GM12878 (cell line): ENCODE results near the gene CDC27. TPM values are rescaled to one million over a fixed set of nuclear protein-coding genes. Genes with fewer than 3 reads are reported as not detected.

ENCODE experiments used
- BACH1 ChIP-seq: fragments of 450-650 bp; IDR thresholded peaks from 2 replicates; pipeline ENCODE4 v1.6.1; 2017; ENCODE audit warnings: mild to moderate bottlenecking, borderline replicate concordance
- CHD1 ChIP-seq: IDR thresholded peaks from 2 replicates; pipeline ENCODE4 v1.6.1; 2012; ENCODE audit warnings: low read depth, low read length, improper control_type of control experiment
- CHD2 ChIP-seq: IDR thresholded peaks from 2 replicates; pipeline ENCODE4 v1.6.1; 2011; ENCODE audit warnings: low read depth, low read length, improper control_type of control experiment, borderline replicate concordance
- CREB1 ChIP-seq: IDR thresholded peaks from 2 replicates; pipeline ENCODE4 v1.6.1; 2012; ENCODE audit warnings: low read depth, mild to moderate bottlenecking, inconsistent platforms
- EZH2 ChIP-seq: IDR thresholded peaks from 2 replicates; pipeline ENCODE4 v1.6.1; 2012; ENCODE audit warnings: low read depth, mild to moderate bottlenecking, control low read depth, inconsistent platforms, low read length, borderline replicate concordance; ENCODE audit not compliant: control insufficient read depth
- GABPA ChIP-seq: IDR thresholded peaks from 2 replicates; pipeline ENCODE4 v1.6.1; 2014; ENCODE audit warnings: antibody characterized with exemption, low read depth, mild to moderate bottlenecking, inconsistent platforms
- GATAD2B ChIP-seq: fragments of 450-650 bp; conservative IDR thresholded peaks from 2 replicates; pipeline ENCODE4 v1.6.1; 2017; ENCODE audit warnings: low read depth, mild to moderate bottlenecking, moderate library complexity
- HCFC1 ChIP-seq: fragments of 150-350 bp; IDR thresholded peaks from 2 replicates; pipeline ENCODE4 v1.6.1; 2014; ENCODE audit warnings: low read length
- JUNB ChIP-seq: IDR thresholded peaks from 2 replicates; pipeline ENCODE4 v1.6.1; 2016; ENCODE audit warnings: antibody characterized with exemption, mild to moderate bottlenecking
- KAT2A ChIP-seq: conservative IDR thresholded peaks from 2 replicates; pipeline ENCODE4 v1.6.1; 2011; ENCODE audit warnings: low read depth, low read length; ENCODE audit not compliant: control insufficient read depth
- MEF2B ChIP-seq: fragments of 450-650 bp; IDR thresholded peaks from 2 replicates; pipeline ENCODE4 v1.6.1; 2018; ENCODE audit warnings: mild to moderate bottlenecking, moderate library complexity; ENCODE audit not compliant: partially characterized antibody, poor library complexity, severe bottlenecking
- MYB ChIP-seq: fragments of 150-350 bp; IDR thresholded peaks from 2 replicates; pipeline ENCODE4 v1.6.1; 2014; ENCODE audit warnings: mild to moderate bottlenecking, low read depth, low read length, borderline replicate concordance
- POLR2A ChIP-seq: IDR thresholded peaks from 2 replicates; pipeline ENCODE4 v1.6.1; 2011; ENCODE audit warnings: low read depth, mild to moderate bottlenecking, low read length
- SMAD1 ChIP-seq: fragments of 450-650 bp; IDR thresholded peaks from 2 replicates; pipeline ENCODE4 v1.6.1; 2018; ENCODE audit warnings: mild to moderate bottlenecking, low read depth; ENCODE audit not compliant: partially characterized antibody
- SMAD5 ChIP-seq: IDR thresholded peaks from 2 replicates; pipeline ENCODE4 v1.6.1; 2016; ENCODE audit warnings: antibody characterized with exemption, low read depth
- SRF ChIP-seq, 2 experiments: IDR thresholded peaks; 2 replicates each; pipeline ENCODE4 v1.6.1; 2011; ENCODE audit warnings: low read depth in 2 of 2, low read length in 2 of 2, mild to moderate bottlenecking in 1 of 2, moderate library complexity in 1 of 2
- ZNF217 ChIP-seq: fragments of 450-650 bp; IDR thresholded peaks from 2 replicates; pipeline ENCODE4 v1.6.1; 2017; ENCODE audit warnings: antibody characterized with exemption, mild to moderate bottlenecking
- ZNF274 ChIP-seq: IDR thresholded peaks from one replicate; pipeline ENCODE4 v1.8.0; 2011; ENCODE audit not compliant: insufficient read length, insufficient read depth
- polyA plus RNA-seq, 11 experiments: library from polyadenylated mRNA; depleted of rRNA in 4 of 11; unstranded in 6 of 11; stranded (reverse) in 5 of 11; fragments of >200 nt; fragmentation: Nextera tagmentation in 4 of 11; fragmentation: Illumina TruSeq in 1 of 11; extraction: Ambion mirVana in 4 of 11; extraction: Trizol in 1 of 11; gene quantifications; 1 replicate in 1 of 11; 2 replicates in 10 of 11; pipeline versions ENCODE4 v1.2.1 to v1.2.3, GENCODE V29; 2011 to 2016; ENCODE audit warnings: inconsistent platforms in 2 of 11, missing spikeins in 2 of 11, low read depth in 1 of 11
- total RNA-seq, 4 experiments: library from RNA; depleted of rRNA in 3 of 4; stranded (reverse); fragments of >200 nt in 3 of 4; fragmentation: Illumina TruSeq in 1 of 4; extraction: Trizol in 1 of 4; gene quantifications; 2 replicates each; pipeline versions ENCODE4 v1.2.1 to v1.2.3, GENCODE V29; 2013 to 2021
- TF ChIP-seq, protein P1 (sequence below): IDR thresholded peaks from 2 replicates; pipeline ENCODE4 v1.6.1; 2011; ENCODE audit warnings: borderline replicate concordance, low read depth, mild to moderate bottlenecking, moderate library complexity, mixed read lengths, low read length; ENCODE audit not compliant: insufficient read depth; ENCODE audit errors: extremely low read length
- TF ChIP-seq, protein P2 (sequence below): fragments of 450-650 bp; IDR thresholded peaks from 2 replicates; pipeline ENCODE4 v1.6.1; 2014; ENCODE audit warnings: mild to moderate bottlenecking
- TF ChIP-seq, protein P3 (sequence below): fragments of 150-350 bp; IDR thresholded peaks from 2 replicates; pipeline ENCODE4 v1.6.1; 2016; ENCODE audit warnings: low read depth, low read length
- TF ChIP-seq, protein P4 (sequence below): IDR thresholded peaks from 2 replicates; pipeline ENCODE4 v1.6.1; 2012; ENCODE audit warnings: low read depth, low read length, improper control_type of control experiment
- TF ChIP-seq, protein P5 (sequence below): fragments of 450-650 bp; IDR thresholded peaks from 2 replicates; pipeline ENCODE4 v1.6.1; 2017; ENCODE audit warnings: mild to moderate bottlenecking

CDC27 gene
- total and polyA plus RNA-seq, 10 of the 15 experiments (the other 5 are each of a cell fraction or from before 2014, with no cell fraction given) = 23.2 to 138 (median 97.8) TPM

DNA sequence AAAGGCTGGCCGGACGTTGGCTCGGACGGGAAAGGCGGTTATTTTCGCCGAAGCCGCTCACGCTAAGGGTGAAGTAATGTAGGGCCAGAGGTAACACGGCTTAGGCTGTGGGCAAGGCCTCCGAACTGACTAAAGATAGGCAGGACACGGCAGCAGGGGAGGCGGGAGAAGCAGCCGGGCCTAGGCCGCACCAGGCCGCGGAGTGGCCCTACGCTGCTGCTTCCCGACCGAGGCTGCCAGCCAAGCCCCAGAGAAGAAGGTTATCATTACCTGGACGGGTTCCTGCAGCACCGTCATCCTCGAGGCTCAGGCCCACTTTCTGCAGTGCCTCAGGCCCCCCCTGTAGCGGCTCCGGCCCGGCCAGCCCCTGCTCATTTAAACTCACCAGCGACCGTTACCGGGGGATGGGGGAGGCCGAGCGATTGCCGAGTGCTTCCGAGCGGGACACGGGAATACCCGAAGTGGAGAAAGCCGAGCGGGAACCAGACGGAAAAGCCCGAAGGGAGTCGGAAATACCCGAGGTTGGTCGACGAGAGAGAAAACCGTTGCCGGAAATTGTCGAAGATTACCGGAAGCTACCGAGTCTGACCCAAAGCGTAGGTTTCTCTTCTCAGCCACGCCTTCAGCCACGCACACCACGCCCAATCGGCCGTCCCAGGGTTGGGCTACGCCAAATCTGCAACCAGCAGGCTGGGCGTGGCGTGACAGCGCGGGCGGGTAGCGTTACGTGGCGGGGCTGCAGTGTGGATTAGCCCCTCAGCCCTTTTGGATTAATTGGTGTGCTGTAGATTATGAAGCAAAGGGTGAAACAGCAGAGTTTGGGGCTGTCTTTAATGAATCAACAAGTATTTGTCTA lies at the start of gene CDC27 (continued):
- TF ChIP-seq, protein P1, sequence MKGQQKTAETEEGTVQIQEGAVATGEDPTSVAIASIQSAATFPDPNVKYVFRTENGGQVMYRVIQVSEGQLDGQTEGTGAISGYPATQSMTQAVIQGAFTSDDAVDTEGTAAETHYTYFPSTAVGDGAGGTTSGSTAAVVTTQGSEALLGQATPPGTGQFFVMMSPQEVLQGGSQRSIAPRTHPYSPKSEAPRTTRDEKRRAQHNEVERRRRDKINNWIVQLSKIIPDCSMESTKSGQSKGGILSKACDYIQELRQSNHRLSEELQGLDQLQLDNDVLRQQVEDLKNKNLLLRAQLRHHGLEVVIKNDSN = no peak
- peak; percentile 84 for TF ChIP-seq GATAD2B
- TF ChIP-seq, protein P2, sequence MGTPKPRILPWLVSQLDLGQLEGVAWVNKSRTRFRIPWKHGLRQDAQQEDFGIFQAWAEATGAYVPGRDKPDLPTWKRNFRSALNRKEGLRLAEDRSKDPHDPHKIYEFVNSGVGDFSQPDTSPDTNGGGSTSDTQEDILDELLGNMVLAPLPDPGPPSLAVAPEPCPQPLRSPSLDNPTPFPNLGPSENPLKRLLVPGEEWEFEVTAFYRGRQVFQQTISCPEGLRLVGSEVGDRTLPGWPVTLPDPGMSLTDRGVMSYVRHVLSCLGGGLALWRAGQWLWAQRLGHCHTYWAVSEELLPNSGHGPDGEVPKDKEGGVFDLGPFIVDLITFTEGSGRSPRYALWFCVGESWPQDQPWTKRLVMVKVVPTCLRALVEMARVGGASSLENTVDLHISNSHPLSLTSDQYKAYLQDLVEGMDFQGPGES = no peak
- TF ChIP-seq CREB1 = peak; percentile 67
- TF ChIP-seq SMAD1 = peak; percentile 24
- TF ChIP-seq ZNF274 = no peak
- TF ChIP-seq, protein P3, sequence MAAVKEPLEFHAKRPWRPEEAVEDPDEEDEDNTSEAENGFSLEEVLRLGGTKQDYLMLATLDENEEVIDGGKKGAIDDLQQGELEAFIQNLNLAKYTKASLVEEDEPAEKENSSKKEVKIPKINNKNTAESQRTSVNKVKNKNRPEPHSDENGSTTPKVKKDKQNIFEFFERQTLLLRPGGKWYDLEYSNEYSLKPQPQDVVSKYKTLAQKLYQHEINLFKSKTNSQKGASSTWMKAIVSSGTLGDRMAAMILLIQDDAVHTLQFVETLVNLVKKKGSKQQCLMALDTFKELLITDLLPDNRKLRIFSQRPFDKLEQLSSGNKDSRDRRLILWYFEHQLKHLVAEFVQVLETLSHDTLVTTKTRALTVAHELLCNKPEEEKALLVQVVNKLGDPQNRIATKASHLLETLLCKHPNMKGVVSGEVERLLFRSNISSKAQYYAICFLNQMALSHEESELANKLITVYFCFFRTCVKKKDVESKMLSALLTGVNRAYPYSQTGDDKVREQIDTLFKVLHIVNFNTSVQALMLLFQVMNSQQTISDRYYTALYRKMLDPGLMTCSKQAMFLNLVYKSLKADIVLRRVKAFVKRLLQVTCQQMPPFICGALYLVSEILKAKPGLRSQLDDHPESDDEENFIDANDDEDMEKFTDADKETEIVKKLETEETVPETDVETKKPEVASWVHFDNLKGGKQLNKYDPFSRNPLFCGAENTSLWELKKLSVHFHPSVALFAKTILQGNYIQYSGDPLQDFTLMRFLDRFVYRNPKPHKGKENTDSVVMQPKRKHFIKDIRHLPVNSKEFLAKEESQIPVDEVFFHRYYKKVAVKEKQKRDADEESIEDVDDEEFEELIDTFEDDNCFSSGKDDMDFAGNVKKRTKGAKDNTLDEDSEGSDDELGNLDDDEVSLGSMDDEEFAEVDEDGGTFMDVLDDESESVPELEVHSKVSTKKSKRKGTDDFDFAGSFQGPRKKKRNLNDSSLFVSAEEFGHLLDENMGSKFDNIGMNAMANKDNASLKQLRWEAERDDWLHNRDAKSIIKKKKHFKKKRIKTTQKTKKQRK = no peak
- TF ChIP-seq GABPA = no peak
- TF ChIP-seq POLR2A = peak; percentile 73
- TF ChIP-seq KAT2A = no peak
- 0 out of 2 replicates have a peak, but pooled peaks have one; percentile 24 for TF ChIP-seq HCFC1
- no peak for TF ChIP-seq JUNB
- peak; percentile 19; the same call in 1 of the 2 replicates for TF ChIP-seq CHD2
- peak in 1 of 2 experiments; percentile 4; a peak in 1 of 4 replicates for TF ChIP-seq SRF (IDR thresholded peaks at IDR 0.05; ENCODE audit: low read depth in 2 of 2, low read length in 2 of 2)
- TF ChIP-seq SMAD5 = no peak
- 0 out of 2 replicates have a peak, but pooled peaks have one; percentile 39 for TF ChIP-seq CHD1
- TF ChIP-seq MYB = 0 out of 2 replicates have a peak, but pooled peaks have one; percentile 43
- TF ChIP-seq MEF2B = peak; percentile 48
- no peak for TF ChIP-seq ZNF217
- TF ChIP-seq BACH1 = 0 out of 2 replicates have a peak, but pooled peaks have one; percentile 64
- TF ChIP-seq, protein P4, sequence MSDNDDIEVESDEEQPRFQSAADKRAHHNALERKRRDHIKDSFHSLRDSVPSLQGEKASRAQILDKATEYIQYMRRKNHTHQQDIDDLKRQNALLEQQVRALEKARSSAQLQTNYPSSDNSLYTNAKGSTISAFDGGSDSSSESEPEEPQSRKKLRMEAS = 0 out of 2 replicates have a peak, but pooled peaks have one; percentile 46
- TF ChIP-seq EZH2 = no peak
- TF ChIP-seq, protein P5, sequence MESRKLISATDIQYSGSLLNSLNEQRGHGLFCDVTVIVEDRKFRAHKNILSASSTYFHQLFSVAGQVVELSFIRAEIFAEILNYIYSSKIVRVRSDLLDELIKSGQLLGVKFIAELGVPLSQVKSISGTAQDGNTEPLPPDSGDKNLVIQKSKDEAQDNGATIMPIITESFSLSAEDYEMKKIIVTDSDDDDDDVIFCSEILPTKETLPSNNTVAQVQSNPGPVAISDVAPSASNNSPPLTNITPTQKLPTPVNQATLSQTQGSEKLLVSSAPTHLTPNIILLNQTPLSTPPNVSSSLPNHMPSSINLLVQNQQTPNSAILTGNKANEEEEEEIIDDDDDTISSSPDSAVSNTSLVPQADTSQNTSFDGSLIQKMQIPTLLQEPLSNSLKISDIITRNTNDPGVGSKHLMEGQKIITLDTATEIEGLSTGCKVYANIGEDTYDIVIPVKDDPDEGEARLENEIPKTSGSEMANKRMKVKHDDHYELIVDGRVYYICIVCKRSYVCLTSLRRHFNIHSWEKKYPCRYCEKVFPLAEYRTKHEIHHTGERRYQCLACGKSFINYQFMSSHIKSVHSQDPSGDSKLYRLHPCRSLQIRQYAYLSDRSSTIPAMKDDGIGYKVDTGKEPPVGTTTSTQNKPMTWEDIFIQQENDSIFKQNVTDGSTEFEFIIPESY = no peak
